ENCODE data around the gene GLRX. TPM values are rescaled to one million over a fixed set of nuclear protein-coding genes. Genes with fewer than 3 reads are reported as not detected.

Gene GLRX
- total RNA-seq, 1 experiment from 2014 or later = 17.9 TPM

GRCh38 chr5:95788493-95788892, 34.0 kb downstream of the GLRX start:
- no peak overlapping the region for H3K4me3 Mint-ChIP-seq (ENCODE audit: unreplicated experiment)
- H3K9me3 ChIP-seq = no peaks in the 10 kb centered on the region
- DNase-seq = no peak
- intact Hi-C loops (cut with micrococcal nuclease; ENCODE audit: unreplicated experiment) = no loop called here
- no peak for TF ChIP-seq CTCF (IDR thresholded peaks at IDR 0.05; ENCODE audit: insufficient read depth in 1 of 2, low read depth in 1 of 2, low read length in 1 of 2, severe bottlenecking in 1 of 2, unreplicated experiment in 1 of 2)
- no peak overlapping the region for H3K4me3 ChIP-seq (ENCODE audit: low read depth, low read length)
- H3K27ac Mint-ChIP-seq (ENCODE audit: unreplicated experiment) = no peak overlapping the region
- H3K27me3 ChIP-seq (replicated peaks; ENCODE audit: control insufficient read depth, insufficient read depth, low read length) = no peaks in the 10 kb centered on the region
- ChIA-PET CTCF (no interaction called here), POLR2A (no interaction called here)
- no peaks in the 10 kb centered on the region for H3K27me3 Mint-ChIP-seq (ENCODE audit: insufficient read depth, unreplicated experiment)
- peaks cover 10% of the 10 kb centered on the region; the same call in 1 of the 2 replicates for H3K4me1 ChIP-seq
- H3K9me3 Mint-ChIP-seq (ENCODE audit: unreplicated experiment) = no peaks in the 10 kb centered on the region
- peaks cover 34% of the 10 kb centered on the region for H3K36me3 Mint-ChIP-seq (ENCODE audit: insufficient read depth, unreplicated experiment)
- H3K36me3 ChIP-seq (ENCODE audit: control insufficient read depth, insufficient read depth, low read length) = no peaks in the 10 kb centered on the region; the same call in 1 of the 2 replicates
- peaks cover 19% of the 10 kb centered on the region for H3K4me1 Mint-ChIP-seq (ENCODE audit: low read depth, unreplicated experiment)
- no TSS peak for BruUV-seq (replicated peaks)

- intact Hi-C loops (cut with micrococcal nuclease; ENCODE audit: unreplicated experiment) = no loop called here
- BruUV-seq (replicated peaks) = no TSS peak
- CTCF ChIA-PET = no interaction called here
Measured at GRCh38 chr5:95786821-95787418, 35.6 kb downstream of the GLRX start.

More at GRCh38 chr5:95786821-95787418, 35.6 kb downstream of the GLRX start:
- H3K4me3 ChIP-seq (ENCODE audit: low read depth, low read length) = no peak overlapping the region
- TF ChIP-seq CTCF (IDR thresholded peaks at IDR 0.05; ENCODE audit: insufficient read depth in 1 of 2, low read depth in 1 of 2, low read length in 1 of 2, severe bottlenecking in 1 of 2, unreplicated experiment in 1 of 2) = no peak
- Mint-ChIP-seq H3K4me1 (ENCODE audit: low read depth, unreplicated experiment) (peaks cover 14% of the 10 kb centered on the region), H3K9me3 (ENCODE audit: unreplicated experiment) (no peaks in the 10 kb centered on the region), H3K27me3 (ENCODE audit: insufficient read depth, unreplicated experiment) (no peaks in the 10 kb centered on the region), H3K27ac (ENCODE audit: unreplicated experiment) (no peak overlapping the region), H3K36me3 (ENCODE audit: insufficient read depth, unreplicated experiment) (peaks cover 36% of the 10 kb centered on the region), H3K4me3 (ENCODE audit: unreplicated experiment) (no peak overlapping the region)
- H3K4me1 ChIP-seq = peaks cover 3% of the 10 kb centered on the region; the same call in 1 of the 2 replicates
- DNase-seq = no peak
- H3K27me3 ChIP-seq (replicated peaks; ENCODE audit: control insufficient read depth, insufficient read depth, low read length) = no peaks in the 10 kb centered on the region
- POLR2A ChIA-PET = no interaction called here
- H3K36me3 ChIP-seq (ENCODE audit: control insufficient read depth, insufficient read depth, low read length) = no peaks in the 10 kb centered on the region; the same call in 1 of the 2 replicates
- no peaks in the 10 kb centered on the region for H3K9me3 ChIP-seq
